Neural progenitor cell (in vitro differentiated cells): ENCODE data around the gene KIF1B. TPM values are rescaled to one million over a fixed set of nuclear protein-coding genes. Genes with fewer than 3 reads are reported as not detected.

Experiments used
- DNase-seq: peaks from one replicate; pipeline ENCODE4 v3.0.0-alpha.2; 2016; ENCODE audit warnings: low spot score
- H2AFZ ChIP-seq: fragments of 200-600 bp; sonication (generic); replicated peaks from 2 replicates; pipeline ENCODE4 v1.6.1; 2016; ENCODE audit warnings: antibody characterized with exemption
- H3F3A ChIP-seq: fragments of 200-600 bp; sonication (generic); 2 replicates; pipeline ENCODE4 v1.6.1; 2016; ENCODE audit warnings: antibody characterized with exemption, low read depth
- H3K27ac ChIP-seq: fragments of 200-600 bp; sonication (generic); 2 replicates; pipeline ENCODE4 v1.5.1; 2016; ENCODE audit warnings: mild to moderate bottlenecking
- H3K27me3 ChIP-seq: fragments of 200-600 bp; sonication (generic); 2 replicates; pipeline ENCODE4 v1.6.1; 2016; ENCODE audit warnings: mild to moderate bottlenecking, moderate library complexity
- H3K36me3 ChIP-seq: fragments of 200-600 bp; sonication (generic); 2 replicates; pipeline ENCODE4 v1.5.1; 2016
- H3K4me1 ChIP-seq: fragments of 200-600 bp; sonication (generic); 2 replicates; pipeline ENCODE4 v1.6.1; 2016; ENCODE audit warnings: mixed run types
- H3K4me2 ChIP-seq: fragments of 200-600 bp; sonication (generic); 2 replicates; pipeline ENCODE4 v1.6.1; 2016
- H3K4me3 ChIP-seq: fragments of 200-600 bp; sonication (generic); 2 replicates; pipeline ENCODE4 v1.5.1; 2016
- H3K79me2 ChIP-seq: fragments of 200-600 bp; sonication (generic); 2 replicates; pipeline ENCODE4 v1.6.1; 2016; ENCODE audit warnings: low read depth
- H3K9ac ChIP-seq: fragments of 200-600 bp; sonication (generic); 2 replicates; pipeline ENCODE4 v1.6.1; 2016
- H3K9me3 ChIP-seq: fragments of 200-600 bp; sonication (generic); 2 replicates; pipeline ENCODE4 v1.5.1; 2016; ENCODE audit warnings: low read depth
- H4K20me1 ChIP-seq: fragments of 200-600 bp; sonication (generic); 2 replicates; pipeline ENCODE4 v1.6.1; 2016; ENCODE audit warnings: low read depth
- H3K27ac Mint-ChIP-seq: 3 replicates; pipeline ENCODE4 v1.8.0; 2021; ENCODE audit warnings: mixed read lengths
- H3K27me3 Mint-ChIP-seq: 2 replicates; pipeline ENCODE4 v1.8.0; 2022; ENCODE audit warnings: low read depth, mild to moderate bottlenecking, inconsistent platforms, moderate library complexity, mixed read lengths; ENCODE audit not compliant: insufficient read depth
- H3K36me3 Mint-ChIP-seq: 3 replicates; pipeline ENCODE4 v1.8.0; 2021; ENCODE audit warnings: mixed read lengths
- H3K4me1 Mint-ChIP-seq: 3 replicates; pipeline ENCODE4 v1.8.0; 2021; ENCODE audit warnings: mixed read lengths
- H3K4me3 Mint-ChIP-seq: 3 replicates; pipeline ENCODE4 v1.8.0; 2021; ENCODE audit warnings: mild to moderate bottlenecking, moderate library complexity, mixed read lengths
- H3K9me3 Mint-ChIP-seq: 3 replicates; pipeline ENCODE4 v1.8.0; 2020; ENCODE audit warnings: mixed read lengths
- CTCF ChIP-seq: fragments of 200-600 bp; sonication (generic); IDR thresholded peaks from 2 replicates; pipeline ENCODE4 v1.5.1; 2017; ENCODE audit warnings: antibody characterized with exemption, mild to moderate bottlenecking
- EZH2 ChIP-seq: fragments of 200-600 bp; sonication (generic); IDR thresholded peaks from 2 replicates; pipeline ENCODE4 v1.6.1; 2017; ENCODE audit warnings: antibody characterized with exemption, mild to moderate bottlenecking, moderate library complexity
- EZH2phosphoT487 ChIP-seq: fragments of 200-600 bp; sonication (generic); IDR thresholded peaks from 2 replicates; pipeline ENCODE4 v1.6.1; 2017; ENCODE audit warnings: antibody characterized with exemption
- total RNA-seq: library from RNA; depleted of rRNA; stranded (reverse); fragments of >200 nt; gene quantifications from 2 replicates; pipeline ENCODE4 v1.2.3, GENCODE V29; 2015; ENCODE audit warnings: low replicate concordance

KIF1B gene
- total RNA-seq, 1 donor from 2014 or later: 52.0 TPM

GRCh38 chr1:10378081-10378841, 167.9 kb downstream of the KIF1B start:
- TF ChIP-seq CTCF: no peak
- TF ChIP-seq EZH2phosphoT487: no peak
- TF ChIP-seq EZH2: no peak
- no peaks in the 10 kb centered on the region for H3K79me2 ChIP-seq
- Mint-ChIP-seq H3K36me3 (peaks cover 37% of the 10 kb centered on the region), H3K27ac (no peak overlapping the region), H3K4me1 (peaks cover 3% of the 10 kb centered on the region), H3K4me3 (no peak overlapping the region), H3K27me3 (peaks cover 2% of the 10 kb centered on the region), H3K9me3 (no peaks in the 10 kb centered on the region)
- H4K20me1 ChIP-seq: no peaks in the 10 kb centered on the region
- H3K4me1 ChIP-seq: peaks cover 17% of the 10 kb centered on the region
- H3K4me2 ChIP-seq: no peak overlapping the region
- H3K36me3 ChIP-seq: no peaks in the 10 kb centered on the region
- H3F3A ChIP-seq: peaks cover 34% of the 10 kb centered on the region
- H3K9ac ChIP-seq: no peak overlapping the region
- H3K4me3 ChIP-seq: no peak overlapping the region
- H3K27ac ChIP-seq: no peak overlapping the region
- H3K9me3 ChIP-seq: no peaks in the 10 kb centered on the region
- H2AFZ ChIP-seq: no peak overlapping the region
- H3K27me3 ChIP-seq: no peaks in the 10 kb centered on the region
- no peak for DNase-seq

GRCh38 chr1:10379101-10379620, 168.8 kb downstream of the KIF1B start:
- Histone ChIP-seq H3F3A (peaks cover 30% of the 10 kb centered on the region), H3K4me2 (no peak overlapping the region), H2AFZ (no peak overlapping the region), H3K36me3 (no peaks in the 10 kb centered on the region), H4K20me1 (no peaks in the 10 kb centered on the region), H3K27me3 (no peaks in the 10 kb centered on the region), H3K79me2 (no peaks in the 10 kb centered on the region), H3K27ac (no peak overlapping the region), H3K4me1 (peaks cover 9% of the 10 kb centered on the region), H3K4me3 (no peak overlapping the region), H3K9ac (no peak overlapping the region), H3K9me3 (no peaks in the 10 kb centered on the region)
- peaks cover 3% of the 10 kb centered on the region for H3K4me1 Mint-ChIP-seq
- H3K27me3 Mint-ChIP-seq: peaks cover 2% of the 10 kb centered on the region
- peaks cover 38% of the 10 kb centered on the region for H3K36me3 Mint-ChIP-seq
- H3K9me3 Mint-ChIP-seq: no peaks in the 10 kb centered on the region
- H3K4me3 Mint-ChIP-seq: no peak overlapping the region
- no peak for DNase-seq
- TF ChIP-seq EZH2phosphoT487: no peak
- no peak for TF ChIP-seq EZH2
- TF ChIP-seq CTCF: no peak
- peak overlapping the region; percentile 54 for H3K27ac Mint-ChIP-seq

- Mint-ChIP-seq H3K27me3 (peaks cover 2% of the 10 kb centered on the region), H3K27ac (no peak overlapping the region), H3K36me3 (peaks cover 38% of the 10 kb centered on the region), H3K9me3 (no peaks in the 10 kb centered on the region), H3K4me3 (no peak overlapping the region), H3K4me1 (peaks cover 3% of the 10 kb centered on the region)
- DNase-seq: no peak
- no peaks in the 10 kb centered on the region for H3K36me3 ChIP-seq
- no peaks in the 10 kb centered on the region for H3K27me3 ChIP-seq
- peaks cover 4% of the 10 kb centered on the region for H3K4me1 ChIP-seq
- H3K27ac ChIP-seq: no peak overlapping the region
- no peak overlapping the region for H3K4me2 ChIP-seq
- no peaks in the 10 kb centered on the region for H3K9me3 ChIP-seq
- TF ChIP-seq EZH2: no peak
- TF ChIP-seq CTCF: no peak
- no peak for TF ChIP-seq EZH2phosphoT487
- no peaks in the 10 kb centered on the region for H4K20me1 ChIP-seq
- H3K4me3 ChIP-seq: no peak overlapping the region
- no peak overlapping the region for H2AFZ ChIP-seq
- no peaks in the 10 kb centered on the region for H3K79me2 ChIP-seq
- no peak overlapping the region for H3K9ac ChIP-seq
- peaks cover 25% of the 10 kb centered on the region for H3F3A ChIP-seq
These were observed 169.3 kb downstream of the KIF1B start for GRCh38 chr1:10379676-10380075.
